Body of pancreas (tissue), 4 donors: ENCODE measurements around the gene NDST4.

Experiments used
- POLR2A ChIP-seq, 3 donors: fragments of 450-650 bp; IDR thresholded peaks; one replicate each; pipeline ENCODE4 v1.6.1; 2016; ENCODE audit warnings: antibody characterized with exemption in 3 of 3, mild to moderate bottlenecking in 2 of 3
- TF ChIP-seq, protein P1 (sequence below), 7 experiments: fragments of 450-650 bp in 4 of 7; fragments of 200-600 bp in 3 of 7; sonication (generic) in 3 of 7; IDR thresholded peaks; one replicate each; pipeline ENCODE4 v1.5.1; 2016 to 2019; ENCODE audit warnings: antibody characterized with exemption in 7 of 7

DNA sequence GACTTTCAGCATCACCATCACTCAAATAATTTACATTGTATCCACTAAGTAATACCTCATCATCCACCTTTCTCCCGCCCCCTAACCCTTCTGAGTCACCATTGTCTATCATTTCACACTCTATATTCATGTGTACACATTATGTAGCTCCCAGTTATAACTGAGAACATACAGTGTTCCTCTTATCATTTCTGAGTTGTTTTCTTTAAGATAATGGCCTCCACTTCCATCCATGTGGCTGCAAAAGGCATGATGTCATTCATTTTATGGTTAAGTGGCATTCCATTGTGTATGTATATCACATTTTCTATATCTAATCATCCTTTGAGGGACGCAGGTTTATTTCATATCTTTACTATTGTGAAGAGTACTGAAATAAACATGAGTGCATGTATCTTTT, 14.6 kb upstream of the NDST4 start:
- TF ChIP-seq, protein P1, sequence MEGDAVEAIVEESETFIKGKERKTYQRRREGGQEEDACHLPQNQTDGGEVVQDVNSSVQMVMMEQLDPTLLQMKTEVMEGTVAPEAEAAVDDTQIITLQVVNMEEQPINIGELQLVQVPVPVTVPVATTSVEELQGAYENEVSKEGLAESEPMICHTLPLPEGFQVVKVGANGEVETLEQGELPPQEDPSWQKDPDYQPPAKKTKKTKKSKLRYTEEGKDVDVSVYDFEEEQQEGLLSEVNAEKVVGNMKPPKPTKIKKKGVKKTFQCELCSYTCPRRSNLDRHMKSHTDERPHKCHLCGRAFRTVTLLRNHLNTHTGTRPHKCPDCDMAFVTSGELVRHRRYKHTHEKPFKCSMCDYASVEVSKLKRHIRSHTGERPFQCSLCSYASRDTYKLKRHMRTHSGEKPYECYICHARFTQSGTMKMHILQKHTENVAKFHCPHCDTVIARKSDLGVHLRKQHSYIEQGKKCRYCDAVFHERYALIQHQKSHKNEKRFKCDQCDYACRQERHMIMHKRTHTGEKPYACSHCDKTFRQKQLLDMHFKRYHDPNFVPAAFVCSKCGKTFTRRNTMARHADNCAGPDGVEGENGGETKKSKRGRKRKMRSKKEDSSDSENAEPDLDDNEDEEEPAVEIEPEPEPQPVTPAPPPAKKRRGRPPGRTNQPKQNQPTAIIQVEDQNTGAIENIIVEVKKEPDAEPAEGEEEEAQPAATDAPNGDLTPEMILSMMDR (IDR thresholded peaks at IDR 0.05): no peak
- no peak for TF ChIP-seq POLR2A (IDR thresholded peaks at IDR 0.05)
